Stomach smooth muscle (tissue), 2 donors: ENCODE data around the gene PMVK.

Experiments used
- H3K27ac ChIP-seq: one replicate; pipeline ENCODE4 v1.7.0; 2013; ENCODE audit warnings: mild to moderate bottlenecking, low read length, inconsistent platforms
- H3K27me3 ChIP-seq, 2 donors: one replicate each; pipeline ENCODE4 v1.7.0; 2013; ENCODE audit warnings: low read length in 2 of 2; ENCODE audit not compliant: insufficient read depth in 2 of 2, control insufficient read depth in 1 of 2
- H3K36me3 ChIP-seq, 2 donors: one replicate each; pipeline ENCODE4 v1.7.0; 2013; ENCODE audit warnings: low read length in 2 of 2; ENCODE audit not compliant: control insufficient read depth in 2 of 2, insufficient read depth in 2 of 2
- H3K4me1 ChIP-seq: one replicate; pipeline ENCODE4 v1.7.0; 2013; ENCODE audit warnings: low read length; ENCODE audit not compliant: control insufficient read depth, insufficient read depth
- H3K4me3 ChIP-seq, 2 donors: one replicate each; pipeline ENCODE4 v1.7.0; 2013; ENCODE audit warnings: low read length in 2 of 2
- H3K9ac ChIP-seq, 2 donors: one replicate each; pipeline ENCODE4 v1.7.0; 2013; ENCODE audit warnings: low read length in 2 of 2, mild to moderate bottlenecking in 1 of 2
- H3K9me3 ChIP-seq, 2 donors: one replicate each; pipeline ENCODE4 v1.7.0; 2013; ENCODE audit warnings: low read length in 2 of 2; ENCODE audit not compliant: control insufficient read depth in 2 of 2
- donor health status: healthy.
- donor health status: Pancreatic carcinoma.

PMVK gene

DNA sequence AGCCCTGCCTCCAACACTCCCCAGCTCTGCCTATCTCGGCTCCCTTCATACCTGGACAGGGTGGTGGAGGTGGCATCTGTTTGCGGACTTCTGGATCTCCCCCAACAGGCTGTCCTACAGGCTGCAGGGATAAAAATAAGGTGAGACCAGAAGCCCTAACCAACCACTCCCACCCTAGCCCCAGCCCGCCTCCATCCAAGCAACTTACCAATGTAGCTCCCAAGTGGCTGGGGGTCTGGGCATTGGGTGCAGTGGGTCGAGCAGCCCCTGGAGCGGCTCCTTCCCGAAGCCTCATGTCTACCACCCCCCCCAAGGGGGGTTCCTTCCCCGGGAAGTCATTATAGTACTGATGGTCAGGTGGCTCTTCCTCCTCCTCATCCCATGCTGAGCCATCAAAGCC is 29.6 kb upstream of the PMVK start:
- Histone ChIP-seq H3K36me3 (peaks cover 41 to 49% of the 10 kb centered on the region in 2 donors), H3K9me3 (no peaks in the 10 kb centered on the region), H3K4me3 (no peak overlapping the region), H3K27ac (no peak overlapping the region), H3K9ac (no peak overlapping the region), H3K27me3 (no peaks in the 10 kb centered on the region), H3K4me1 (peaks cover 40% of the 10 kb centered on the region)

DNA sequence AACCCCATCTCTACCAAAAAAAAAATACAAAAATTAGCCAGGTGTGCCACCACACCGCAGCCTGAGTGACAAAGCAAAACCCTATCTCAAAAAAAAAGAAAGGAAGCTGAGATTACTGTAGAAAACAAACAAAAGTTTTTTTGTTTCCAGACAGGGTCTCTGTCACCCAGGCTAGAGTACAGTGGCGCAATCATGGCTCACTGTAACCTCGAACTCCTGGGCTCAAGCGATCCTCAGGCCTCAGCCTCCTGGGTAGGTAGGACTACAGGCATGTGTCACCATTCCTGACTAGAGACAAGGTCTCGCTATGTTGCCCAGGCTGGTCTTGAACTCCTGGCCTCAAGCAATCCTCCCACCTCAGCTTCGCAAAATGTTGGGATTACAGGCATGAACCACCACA is 27.8 kb upstream of the PMVK start:
- H3K4me1 ChIP-seq: peaks cover 34% of the 10 kb centered on the region
- H3K36me3 ChIP-seq: peaks cover 41 to 52% of the 10 kb centered on the region in 2 donors
- no peak overlapping the region for H3K27ac ChIP-seq
- no peak overlapping the region for H3K4me3 ChIP-seq
- no peak overlapping the region for H3K9ac ChIP-seq
- no peaks in the 10 kb centered on the region for H3K27me3 ChIP-seq
- no peaks in the 10 kb centered on the region for H3K9me3 ChIP-seq

DNA sequence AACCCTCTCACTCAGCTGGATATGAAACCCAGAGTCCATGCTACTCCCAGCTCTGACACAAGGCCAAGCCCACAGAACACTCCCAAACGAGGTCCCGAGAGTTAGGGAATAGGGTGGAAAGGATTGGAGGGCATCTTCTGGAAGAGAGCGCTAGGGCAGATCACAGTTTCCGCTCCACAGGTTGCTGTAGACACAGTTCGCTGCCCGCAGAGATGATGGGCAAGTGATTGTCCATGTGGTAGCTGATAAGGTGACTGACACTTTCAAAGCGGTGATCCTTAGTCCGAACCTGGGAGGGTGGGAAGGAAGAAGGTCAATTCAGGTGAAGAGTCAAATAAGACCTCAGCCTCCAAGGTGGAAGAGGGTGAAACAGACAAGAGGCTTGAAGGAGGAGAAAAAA is 27.1 kb upstream of the PMVK start:
- Histone ChIP-seq H3K36me3 (peaks cover 44 to 51% of the 10 kb centered on the region in 2 donors), H3K27ac (no peak overlapping the region)

DNA sequence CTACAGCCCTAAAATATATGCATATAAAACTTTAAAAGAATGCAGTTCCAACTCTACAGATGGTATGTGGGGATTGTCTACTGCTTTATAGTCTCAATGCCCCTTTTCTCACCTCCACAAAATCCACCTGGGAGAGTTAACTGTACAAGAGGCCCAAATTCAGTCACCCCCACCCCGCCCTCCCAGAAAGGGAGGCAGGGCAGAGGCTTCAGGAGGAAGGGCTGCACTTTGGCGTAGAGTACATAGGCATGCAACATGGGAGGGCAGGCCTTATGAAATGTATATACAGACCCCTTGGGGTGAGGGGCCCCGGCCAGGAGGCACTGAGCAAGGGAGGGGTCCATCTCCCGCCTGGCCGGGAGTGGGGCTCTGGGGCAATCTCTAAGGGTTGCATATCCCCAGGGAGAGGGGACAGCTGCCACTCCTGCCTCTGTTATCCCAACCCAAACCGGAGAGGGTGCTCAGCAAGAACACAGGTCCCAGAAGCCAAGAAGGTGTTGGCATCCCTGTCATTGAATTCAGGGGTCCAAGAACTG is 26.3 kb upstream of the PMVK start:
- Histone ChIP-seq H3K4me1 (peaks cover 30% of the 10 kb centered on the region), H3K4me3 (peak overlapping the region; percentile 31 to 85), H3K36me3 (peaks cover 46 to 48% of the 10 kb centered on the region in 2 donors), H3K9me3 (no peaks in the 10 kb centered on the region), H3K27ac (peak overlapping the region; percentile 94), H3K9ac (peak overlapping the region; percentile 93 to 94), H3K27me3 (no peaks in the 10 kb centered on the region)

More for the DNA sequence above, 27.1 kb upstream of the PMVK start:
- Histone ChIP-seq H3K27me3 (no peaks in the 10 kb centered on the region), H3K4me3 (no peak overlapping the region), H3K4me1 (peaks cover 30% of the 10 kb centered on the region), H3K9me3 (no peaks in the 10 kb centered on the region), H3K9ac (peak overlapping the region in 1 of 2 donors; percentile 42)

DNA sequence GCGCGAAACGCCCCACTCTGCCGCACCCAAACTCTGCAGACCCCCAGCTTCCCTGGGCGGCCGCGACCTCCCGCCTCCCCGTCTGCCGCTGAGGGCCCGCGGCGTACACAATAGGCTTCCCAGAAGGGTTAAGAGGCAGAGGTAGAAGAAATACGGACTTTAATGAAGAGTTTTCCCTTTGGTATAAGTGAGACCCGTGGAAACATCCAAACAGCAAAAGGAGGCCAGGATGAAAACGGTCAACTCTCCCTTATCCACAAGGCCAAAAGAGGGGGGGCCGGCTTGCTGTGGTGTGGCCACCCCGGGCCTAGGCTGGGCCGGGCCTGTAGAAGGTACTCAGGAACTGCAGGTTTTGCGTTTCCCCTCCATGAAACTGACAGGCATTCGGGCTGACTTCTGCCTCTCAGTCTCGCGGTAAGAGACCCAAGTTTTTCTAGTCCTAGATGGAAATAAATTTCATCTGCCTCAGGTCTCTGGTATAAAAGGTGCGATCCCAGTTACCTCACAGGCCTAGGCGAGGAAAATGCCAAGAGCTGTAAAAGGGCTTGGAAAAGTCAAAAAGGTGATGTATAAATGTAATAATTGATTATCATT is 25.7 kb upstream of the PMVK start:
- no peaks in the 10 kb centered on the region for H3K9me3 ChIP-seq
- H3K27me3 ChIP-seq: no peaks in the 10 kb centered on the region
- peak overlapping the region; percentile 93 to 94 for H3K9ac ChIP-seq
- peaks cover 33% of the 10 kb centered on the region for H3K4me1 ChIP-seq
- peak overlapping the region; percentile 31 to 85 for H3K4me3 ChIP-seq
- peaks cover 40 to 42% of the 10 kb centered on the region in 2 donors for H3K36me3 ChIP-seq
- peak overlapping the region; percentile 94 for H3K27ac ChIP-seq

DNA sequence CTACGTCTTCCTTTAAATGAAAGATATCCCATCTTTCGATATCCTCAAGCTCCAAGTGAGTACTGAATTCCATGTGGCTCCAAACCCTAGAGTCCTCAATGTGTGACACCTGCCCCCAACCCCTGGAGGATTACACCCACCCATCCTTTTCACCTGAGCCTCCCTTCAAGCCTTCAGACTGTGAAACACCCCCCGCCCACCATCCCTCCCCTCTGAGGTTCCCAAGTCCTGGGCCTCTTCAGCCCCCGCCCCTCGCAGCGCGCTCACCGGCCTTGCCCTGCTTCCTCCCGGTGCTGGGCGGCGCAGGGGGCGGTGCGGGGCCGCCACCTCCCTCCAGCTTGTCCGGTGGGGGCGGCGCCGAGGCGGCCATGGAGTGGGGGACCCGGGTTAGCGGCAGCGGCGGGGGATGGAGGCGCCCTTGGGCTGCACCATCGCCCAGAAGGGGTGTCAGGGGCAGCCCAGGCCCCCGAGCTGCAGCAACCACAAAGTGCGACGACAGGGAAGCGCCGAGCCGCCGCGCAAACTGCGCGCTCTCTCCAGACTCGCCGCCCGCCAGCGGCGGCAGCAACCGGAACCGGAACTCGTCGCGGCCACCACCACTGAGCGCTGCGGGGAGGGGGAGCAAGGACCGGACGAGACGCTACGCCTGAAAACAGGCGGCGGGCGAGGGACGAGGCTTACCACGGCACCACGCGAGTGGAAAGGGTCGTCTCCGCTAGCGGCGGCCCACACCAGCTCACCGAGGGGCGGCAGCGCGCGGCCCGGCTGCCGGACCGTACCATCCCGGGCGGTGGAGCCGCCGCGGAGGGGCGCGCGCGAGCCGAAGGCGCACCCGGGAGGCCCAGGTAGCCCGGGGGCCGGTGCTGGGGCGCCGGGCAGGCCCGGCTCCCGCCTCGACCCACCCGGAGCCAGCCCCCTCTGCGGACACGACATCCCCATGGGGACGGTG is 25.0 kb upstream of the PMVK start, which contains the start of gene PYGO2:
TSS of gene PYGO2 (minus strand) at position 576 of the 949 bp plus-strand sequence. CDS start at position 370, 206 bp downstream.
- Histone ChIP-seq H3K27ac (peak within 1 kb of the TSS; percentile 94), H3K4me3 (peak within 1 kb of the TSS; percentile 31 to 85), H3K4me1 (peaks cover 41% of the 10 kb centered on the region), H3K27me3 (no peaks in the 10 kb centered on the region), H3K36me3 (peaks cover 33 to 35% of the 10 kb centered on the region in 2 donors), H3K9ac (peak within 1 kb of the TSS; percentile 93 to 94), H3K9me3 (no peaks in the 10 kb centered on the region)

DNA sequence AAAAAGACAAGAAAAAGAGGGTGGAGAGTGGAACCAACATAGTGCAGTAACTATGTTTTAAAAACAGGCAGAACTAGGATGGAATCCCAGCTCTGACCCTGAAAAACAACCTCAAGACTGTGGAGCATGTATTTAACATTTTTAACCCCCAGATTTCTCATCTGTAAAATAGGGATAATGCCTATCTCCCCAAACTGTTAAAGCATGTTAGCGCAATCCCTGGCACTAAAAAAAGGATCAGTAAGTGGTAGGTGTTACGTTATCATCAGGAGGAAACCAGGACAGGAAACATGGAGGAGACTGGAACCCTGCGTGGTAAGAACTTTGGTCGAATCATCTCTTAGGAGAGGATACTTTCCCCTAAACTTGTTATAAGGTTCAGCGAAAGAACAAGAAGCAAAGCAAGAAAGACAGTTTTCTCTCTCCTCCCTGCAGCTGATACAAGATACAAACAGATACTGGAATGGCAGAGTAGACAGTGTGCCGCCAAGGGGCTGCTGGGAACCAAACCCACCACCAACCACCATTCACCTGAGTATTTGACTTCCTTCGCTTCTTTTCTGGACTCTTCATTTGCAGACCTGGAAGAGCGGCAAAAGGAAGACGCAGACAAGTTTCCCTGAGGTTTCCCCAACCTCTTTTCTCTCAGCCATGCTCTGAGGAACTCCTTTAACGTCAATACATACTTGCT is 24.1 kb upstream of the PMVK start:
- H3K4me3 ChIP-seq: peak overlapping the region; percentile 31 to 85
- H3K36me3 ChIP-seq: peaks cover 24 to 27% of the 10 kb centered on the region in 2 donors
- H3K4me1 ChIP-seq: peaks cover 48% of the 10 kb centered on the region
- H3K9me3 ChIP-seq: no peaks in the 10 kb centered on the region
- peak overlapping the region; percentile 93 to 94 for H3K9ac ChIP-seq
- H3K27me3 ChIP-seq: no peaks in the 10 kb centered on the region
- H3K27ac ChIP-seq: peak overlapping the region; percentile 94

DNA sequence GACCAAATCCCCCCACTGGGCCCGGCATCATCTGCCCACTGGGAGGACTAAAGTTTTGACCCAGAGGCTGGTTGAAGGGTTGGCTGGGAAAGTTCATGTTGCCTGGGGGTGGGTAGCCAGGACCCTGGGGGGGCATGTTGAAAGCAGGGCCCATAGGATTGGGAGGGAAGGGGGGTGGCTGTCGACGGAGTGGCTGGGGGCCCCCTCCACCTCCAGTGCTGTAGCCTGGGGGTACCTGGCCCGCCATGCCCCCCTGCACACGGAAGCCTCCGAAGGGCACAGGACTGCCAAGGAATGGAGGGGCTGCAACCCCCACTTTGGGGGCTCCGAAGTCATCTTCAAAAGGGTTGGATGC is 22.9 kb upstream of the PMVK start:
- H3K9ac ChIP-seq: no peak overlapping the region
- no peak overlapping the region for H3K27ac ChIP-seq
- H3K4me3 ChIP-seq: no peak overlapping the region
- H3K9me3 ChIP-seq: no peaks in the 10 kb centered on the region
- peaks cover 17 to 18% of the 10 kb centered on the region in 2 donors for H3K36me3 ChIP-seq
- no peaks in the 10 kb centered on the region for H3K27me3 ChIP-seq
- H3K4me1 ChIP-seq: peaks cover 59% of the 10 kb centered on the region

DNA sequence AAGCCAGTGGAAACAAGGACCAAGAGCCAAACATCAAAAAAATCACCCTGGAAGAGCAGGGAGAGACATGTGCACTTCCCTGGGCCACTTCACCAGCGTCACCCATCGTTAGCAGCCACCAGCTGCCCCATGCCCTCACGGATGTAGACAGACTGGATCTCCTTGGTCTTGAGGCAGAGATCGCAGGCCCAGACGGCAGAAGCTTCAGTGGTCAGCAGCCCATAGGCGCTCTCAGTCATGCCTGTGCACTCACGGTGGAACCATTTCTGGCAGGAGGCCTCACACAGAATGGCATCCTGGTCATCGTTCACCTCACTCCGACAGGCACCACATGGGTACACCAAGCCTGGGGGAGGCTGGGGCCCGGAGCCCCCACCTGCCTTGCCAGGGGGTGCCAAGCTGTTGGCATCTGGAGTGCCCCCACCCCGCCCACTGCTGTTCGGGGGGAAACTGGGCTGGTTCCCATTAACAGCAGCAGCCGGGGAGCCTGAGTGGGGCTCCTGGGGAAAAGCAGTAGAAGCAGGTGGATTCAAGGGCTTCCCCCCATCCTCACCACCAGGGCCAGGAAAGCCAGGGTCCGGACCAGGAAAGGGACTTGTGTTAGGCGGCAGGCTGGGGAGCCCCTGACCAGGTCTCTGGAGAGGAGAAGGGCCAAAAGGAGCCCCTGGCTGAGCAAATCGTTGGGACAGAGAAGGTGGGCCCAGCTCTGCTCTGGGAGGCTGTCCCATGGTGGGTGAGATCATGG is 22.3 kb upstream of the PMVK start:
- Histone ChIP-seq H3K36me3 (peaks cover 14 to 15% of the 10 kb centered on the region in 2 donors), H3K27ac (no peak overlapping the region), H3K4me3 (no peak overlapping the region), H3K27me3 (no peaks in the 10 kb centered on the region), H3K9ac (no peak overlapping the region), H3K9me3 (no peaks in the 10 kb centered on the region), H3K4me1 (peaks cover 61% of the 10 kb centered on the region)

DNA sequence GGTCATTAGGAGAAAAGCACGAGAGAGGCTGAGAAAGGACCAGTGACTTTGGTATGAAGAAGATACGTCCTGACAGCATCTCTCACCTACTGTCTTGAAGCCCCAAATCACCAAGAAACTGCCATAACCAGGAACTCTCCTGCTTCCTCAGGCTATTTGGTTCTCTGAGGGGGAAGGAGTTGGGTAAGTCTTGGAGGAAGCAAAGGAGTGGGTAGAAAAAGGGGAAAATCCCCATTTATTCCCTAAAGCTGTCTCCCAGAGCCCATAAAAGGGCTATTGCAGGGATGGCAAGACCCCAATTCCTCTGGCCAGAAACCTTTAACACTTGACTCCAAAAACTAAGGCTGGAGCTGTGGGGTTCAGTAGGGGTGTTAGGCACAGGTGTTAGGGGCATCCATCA is 21.5 kb upstream of the PMVK start:
- no peaks in the 10 kb centered on the region for H3K9me3 ChIP-seq
- H3K4me1 ChIP-seq: peaks cover 65% of the 10 kb centered on the region
- H3K27me3 ChIP-seq: no peaks in the 10 kb centered on the region
- no peak overlapping the region for H3K9ac ChIP-seq
- peaks cover 6 to 8% of the 10 kb centered on the region in 2 donors for H3K36me3 ChIP-seq
- peak overlapping the region; percentile 90 for H3K27ac ChIP-seq
- no peak overlapping the region for H3K4me3 ChIP-seq
